Measurements from ENCODE around the gene PITPNC1.

The PITPNC1 gene

DNA sequence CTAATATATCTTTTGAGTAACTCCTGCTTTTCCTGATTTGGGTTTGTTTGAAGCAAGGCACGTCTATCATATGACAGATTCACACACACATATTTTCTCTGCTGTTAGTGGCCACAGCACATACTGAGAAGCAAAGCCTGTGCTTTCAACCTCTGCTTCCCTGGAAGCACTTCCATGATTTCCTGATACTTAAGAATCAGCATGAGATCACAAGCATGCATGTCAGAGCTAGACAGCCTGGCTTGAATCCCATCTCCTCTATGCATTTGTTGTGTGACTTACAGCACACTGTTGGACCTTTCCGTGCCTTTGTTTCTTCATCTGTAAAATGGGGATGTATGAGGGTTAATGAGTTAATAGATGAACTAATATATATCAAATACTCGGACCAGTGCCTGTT lies 189.6 kb downstream of the PITPNC1 start:
- no peak overlapping the region for H2AFZ ChIP-seq (ENCODE audit: insufficient read depth, low read length, poor library complexity)
- no peak overlapping the region for H4K91ac ChIP-seq (ENCODE audit: low read depth, low read length)
- no peaks in the 10 kb centered on the region for H3K79me2 ChIP-seq (ENCODE audit: control insufficient read depth, insufficient read depth, low read length, poor library complexity)
- WGBS (ENCODE audit: extremely low coverage, insufficient coverage, insufficient read length): no CpG with 5 or more reads among the region's 3 CpGs
- H3K9ac ChIP-seq (ENCODE audit: low read length): no peak overlapping the region
- H2BK12ac ChIP-seq (ENCODE audit: low read length): no peak overlapping the region
- no peaks in the 10 kb centered on the region for H3K9me3 ChIP-seq (ENCODE audit: insufficient read depth, low read depth, low read length)
- no peak overlapping the region for H3K4ac ChIP-seq (ENCODE audit: low read depth, low read length)
- no peak overlapping the region for H2BK120ac ChIP-seq (ENCODE audit: insufficient read depth, low read length, poor library complexity)
- H3K4me2 ChIP-seq (ENCODE audit: low read length): no peak overlapping the region
- no peak overlapping the region for H3K27ac ChIP-seq (ENCODE audit: low read depth, low read length)
- H3K36me3 ChIP-seq (ENCODE audit: control insufficient read depth in 1 of 2, insufficient read depth in 2 of 2, low read length in 2 of 2): no peaks in the 10 kb centered on the region
- H4K12ac ChIP-seq (ENCODE audit: low read depth, low read length): no peak overlapping the region
- H3K4me1 ChIP-seq (ENCODE audit: control insufficient read depth in 1 of 2, insufficient read depth in 2 of 2, low read length in 2 of 2): peaks cover 2 to 3% of the 10 kb centered on the region in 2 experiments
- H3K14ac ChIP-seq (ENCODE audit: low read length): no peak overlapping the region
- H3K18ac ChIP-seq (ENCODE audit: low read length): no peak overlapping the region
- no peak overlapping the region for H2BK5ac ChIP-seq (ENCODE audit: low read depth, low read length, poor library complexity)
- no peak overlapping the region for H2AK5ac ChIP-seq (ENCODE audit: low read length)
- H3K27me3 ChIP-seq (ENCODE audit: insufficient read depth, low read length): no peaks in the 10 kb centered on the region
- no peak for DNase-seq
- H3K79me1 ChIP-seq (ENCODE audit: low read length): peaks cover 2% of the 10 kb centered on the region
- H3K23ac ChIP-seq (ENCODE audit: low read length): no peak overlapping the region
- no peak overlapping the region for H4K8ac ChIP-seq (ENCODE audit: low read depth, low read length)
- H3K4me3 ChIP-seq (ENCODE audit: low read depth, low read length): no peak overlapping the region

DNA sequence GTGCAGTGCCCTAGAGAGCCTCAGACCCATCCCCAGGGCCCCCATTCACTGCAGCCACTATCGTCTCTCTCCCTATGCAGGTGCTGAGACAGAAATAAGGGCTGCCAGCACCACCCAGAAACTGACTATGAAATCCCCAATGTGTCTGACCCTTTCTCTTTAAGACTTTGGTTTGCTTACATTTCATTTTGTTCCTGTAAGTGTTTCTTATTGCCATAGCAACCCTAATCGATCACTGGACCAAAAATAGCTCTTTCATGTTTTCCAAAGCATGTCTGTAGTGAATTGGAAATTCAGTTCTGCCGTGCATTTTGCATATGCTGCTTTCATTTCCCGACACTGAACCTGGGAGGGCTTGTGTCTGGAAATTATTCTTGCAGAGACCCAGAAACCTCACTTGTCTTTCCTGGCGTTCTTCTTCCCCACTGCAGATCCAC lies 192.0 kb downstream of the PITPNC1 start:
- no peak overlapping the region for H3K4me3 ChIP-seq (ENCODE audit: low read depth, low read length)
- H2BK5ac ChIP-seq (ENCODE audit: low read depth, low read length, poor library complexity): no peak overlapping the region
- no peak overlapping the region for H3K9ac ChIP-seq (ENCODE audit: low read length)
- H3K4me2 ChIP-seq (ENCODE audit: low read length): no peak overlapping the region
- H3K14ac ChIP-seq (ENCODE audit: low read length): no peak overlapping the region
- no peak overlapping the region for H3K4ac ChIP-seq (ENCODE audit: low read depth, low read length)
- H4K91ac ChIP-seq (ENCODE audit: low read depth, low read length): no peak overlapping the region
- H3K18ac ChIP-seq (ENCODE audit: low read length): no peak overlapping the region
- no peak overlapping the region for H4K12ac ChIP-seq (ENCODE audit: low read depth, low read length)
- H3K27ac ChIP-seq (ENCODE audit: low read depth, low read length): no peak overlapping the region
- H2BK120ac ChIP-seq (ENCODE audit: insufficient read depth, low read length, poor library complexity): no peak overlapping the region
- H4K8ac ChIP-seq (ENCODE audit: low read depth, low read length): no peak overlapping the region
- H3K36me3 ChIP-seq (ENCODE audit: control insufficient read depth in 1 of 2, insufficient read depth in 2 of 2, low read length in 2 of 2): no peaks in the 10 kb centered on the region
- H3K79me1 ChIP-seq (ENCODE audit: low read length): peaks cover 2% of the 10 kb centered on the region
- H2AFZ ChIP-seq (ENCODE audit: insufficient read depth, low read length, poor library complexity): no peak overlapping the region
- peaks cover 2 to 3% of the 10 kb centered on the region in 2 experiments for H3K4me1 ChIP-seq (ENCODE audit: control insufficient read depth in 1 of 2, insufficient read depth in 2 of 2, low read length in 2 of 2)
- H3K79me2 ChIP-seq (ENCODE audit: control insufficient read depth, insufficient read depth, low read length, poor library complexity): no peaks in the 10 kb centered on the region
- WGBS (ENCODE audit: extremely low coverage, insufficient coverage, insufficient read length): no CpG with 5 or more reads among the region's 5 CpGs
- H2AK5ac ChIP-seq (ENCODE audit: low read length): no peak overlapping the region
- no peaks in the 10 kb centered on the region for H3K9me3 ChIP-seq (ENCODE audit: insufficient read depth, low read depth, low read length)
- no peak overlapping the region for H3K23ac ChIP-seq (ENCODE audit: low read length)
- DNase-seq: no peak
- no peaks in the 10 kb centered on the region for H3K27me3 ChIP-seq (ENCODE audit: insufficient read depth, low read length)
- no peak overlapping the region for H2BK12ac ChIP-seq (ENCODE audit: low read length)

DNA sequence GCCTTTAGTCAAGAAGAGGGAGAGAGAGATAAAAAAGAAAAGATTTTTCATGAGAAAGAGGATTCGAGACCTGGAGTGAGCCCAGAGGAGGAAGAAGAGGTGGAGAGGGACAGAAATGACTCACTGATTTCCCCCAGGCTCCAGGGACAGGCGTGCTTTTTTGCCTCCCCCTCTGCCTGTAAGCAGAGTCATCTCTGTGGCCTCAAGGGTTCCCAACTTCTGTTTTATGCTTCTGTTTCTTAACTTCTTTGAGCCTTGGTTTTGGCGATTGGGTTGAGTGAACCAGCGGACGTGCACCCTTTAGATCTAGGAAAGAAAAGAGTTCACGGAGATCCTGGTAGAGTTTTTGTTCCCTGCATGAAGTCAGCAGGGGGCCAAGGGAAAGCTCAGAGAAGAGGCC lies 192.8 kb downstream of the PITPNC1 start:
- Histone ChIP-seq H3K9ac (ENCODE audit: low read length) (no peak overlapping the region), H2BK120ac (ENCODE audit: insufficient read depth, low read length, poor library complexity) (no peak overlapping the region), H4K12ac (ENCODE audit: low read depth, low read length) (no peak overlapping the region), H4K8ac (ENCODE audit: low read depth, low read length) (no peak overlapping the region), H3K27me3 (ENCODE audit: insufficient read depth, low read length) (no peaks in the 10 kb centered on the region), H3K4me1 (ENCODE audit: control insufficient read depth in 1 of 2, insufficient read depth in 2 of 2, low read length in 2 of 2) (peaks cover 2 to 3% of the 10 kb centered on the region in 2 experiments), H3K4me2 (ENCODE audit: low read length) (no peak overlapping the region), H2BK12ac (ENCODE audit: low read length) (no peak overlapping the region), H3K4me3 (ENCODE audit: low read depth, low read length) (no peak overlapping the region), H4K91ac (ENCODE audit: low read depth, low read length) (no peak overlapping the region), H3K27ac (ENCODE audit: low read depth, low read length) (no peak overlapping the region), H2AK5ac (ENCODE audit: low read length) (no peak overlapping the region), H3K9me3 (ENCODE audit: insufficient read depth, low read depth, low read length) (no peaks in the 10 kb centered on the region), H2BK5ac (ENCODE audit: low read depth, low read length, poor library complexity) (no peak overlapping the region), H3K18ac (ENCODE audit: low read length) (no peak overlapping the region), H2AFZ (ENCODE audit: insufficient read depth, low read length, poor library complexity) (no peak overlapping the region), H3K14ac (ENCODE audit: low read length) (no peak overlapping the region), H3K4ac (ENCODE audit: low read depth, low read length) (no peak overlapping the region), H3K36me3 (ENCODE audit: control insufficient read depth in 1 of 2, insufficient read depth in 2 of 2, low read length in 2 of 2) (no peaks in the 10 kb centered on the region), H3K79me1 (ENCODE audit: low read length) (peaks cover 2% of the 10 kb centered on the region), H3K79me2 (ENCODE audit: control insufficient read depth, insufficient read depth, low read length, poor library complexity) (no peaks in the 10 kb centered on the region), H3K23ac (ENCODE audit: low read length) (no peak overlapping the region)
- no CpG with 5 or more reads among the region's 6 CpGs for WGBS (ENCODE audit: extremely low coverage, insufficient coverage, insufficient read length)
- DNase-seq: no peak

DNA sequence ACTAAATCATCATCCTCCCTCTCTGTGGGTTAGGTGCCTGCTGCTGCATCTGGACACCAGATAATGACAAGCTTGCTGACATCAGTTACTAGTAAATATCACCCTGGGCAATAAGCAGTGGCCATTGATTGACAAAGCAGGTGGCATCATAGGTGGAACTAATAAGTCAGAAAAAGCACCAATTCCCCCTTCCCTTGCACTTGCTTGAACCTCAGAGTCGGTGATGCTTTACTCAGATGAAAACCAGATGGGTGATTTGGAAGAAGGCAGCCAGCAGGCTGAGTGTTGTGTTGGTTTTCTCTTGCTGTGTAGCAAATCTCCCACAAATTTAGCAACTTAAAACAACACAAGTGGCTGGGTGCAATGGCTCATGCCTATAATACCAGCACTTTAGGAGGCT lies 193.7 kb downstream of the PITPNC1 start:
- no peak overlapping the region for H3K18ac ChIP-seq (ENCODE audit: low read length)
- H4K91ac ChIP-seq (ENCODE audit: low read depth, low read length): no peak overlapping the region
- H3K4ac ChIP-seq (ENCODE audit: low read depth, low read length): no peak overlapping the region
- no peaks in the 10 kb centered on the region for H3K79me2 ChIP-seq (ENCODE audit: control insufficient read depth, insufficient read depth, low read length, poor library complexity)
- no peaks in the 10 kb centered on the region for H3K9me3 ChIP-seq (ENCODE audit: insufficient read depth, low read depth, low read length)
- no peak overlapping the region for H3K23ac ChIP-seq (ENCODE audit: low read length)
- no peak overlapping the region for H3K27ac ChIP-seq (ENCODE audit: low read depth, low read length)
- H3K4me3 ChIP-seq (ENCODE audit: low read depth, low read length): no peak overlapping the region
- H3K4me1 ChIP-seq (ENCODE audit: control insufficient read depth in 1 of 2, insufficient read depth in 2 of 2, low read length in 2 of 2): peaks cover 2 to 3% of the 10 kb centered on the region in 2 experiments
- no peak overlapping the region for H2BK12ac ChIP-seq (ENCODE audit: low read length)
- DNase-seq: no peak
- H2AK5ac ChIP-seq (ENCODE audit: low read length): no peak overlapping the region
- no peak overlapping the region for H3K4me2 ChIP-seq (ENCODE audit: low read length)
- no peak overlapping the region for H2AFZ ChIP-seq (ENCODE audit: insufficient read depth, low read length, poor library complexity)
- H3K36me3 ChIP-seq (ENCODE audit: control insufficient read depth in 1 of 2, insufficient read depth in 2 of 2, low read length in 2 of 2): no peaks in the 10 kb centered on the region
- H2BK120ac ChIP-seq (ENCODE audit: insufficient read depth, low read length, poor library complexity): no peak overlapping the region
- H3K79me1 ChIP-seq (ENCODE audit: low read length): peaks cover 2% of the 10 kb centered on the region
- H3K14ac ChIP-seq (ENCODE audit: low read length): no peak overlapping the region
- no peak overlapping the region for H2BK5ac ChIP-seq (ENCODE audit: low read depth, low read length, poor library complexity)
- no CpG with 5 or more reads among the region's 1 CpG for WGBS (ENCODE audit: extremely low coverage, insufficient coverage, insufficient read length)
- H3K27me3 ChIP-seq (ENCODE audit: insufficient read depth, low read length): no peaks in the 10 kb centered on the region
- no peak overlapping the region for H4K12ac ChIP-seq (ENCODE audit: low read depth, low read length)
- no peak overlapping the region for H3K9ac ChIP-seq (ENCODE audit: low read length)
- H4K8ac ChIP-seq (ENCODE audit: low read depth, low read length): no peak overlapping the region
